ENCODE data around the gene ATP6V1C2.
A peak's percentile ranks its signal among the peaks of the same experiment; 100 is the strongest.

The ATP6V1C2 gene

DNA sequence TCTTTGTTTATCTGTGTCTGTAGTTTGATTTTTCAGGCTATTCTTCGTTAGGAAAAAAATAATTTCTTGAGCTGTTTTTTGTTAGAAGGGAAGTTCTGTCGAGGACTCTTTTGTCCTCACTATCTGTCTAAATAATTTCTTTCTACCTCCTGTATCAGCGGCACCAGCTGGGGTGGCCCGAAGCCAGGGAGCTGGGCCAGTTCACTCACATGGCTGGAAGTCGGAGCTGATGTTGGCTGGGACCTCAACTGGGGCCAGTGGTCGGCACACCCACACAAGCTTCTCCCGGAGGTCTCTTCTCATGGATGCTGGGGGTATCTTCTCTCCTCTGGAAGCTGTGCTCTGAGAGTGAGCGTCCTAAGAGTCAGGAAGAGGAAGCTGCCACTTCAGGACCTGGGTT is 99.1 kb downstream of the ATP6V1C2 start:
- Histone ChIP-seq H3K4me1 (ENCODE audit: control insufficient read depth, insufficient read depth, low read length) (no peaks in the 10 kb centered on the region), H3K4me3 (ENCODE audit: low read depth, low read length) (no peak overlapping the region), H3K27ac (ENCODE audit: extremely low read depth, low read depth, low read length) (no peak overlapping the region), H3K36me3 (ENCODE audit: control insufficient read depth in 2 of 2, insufficient read depth in 1 of 2, low read length in 2 of 2) (no peaks in the 10 kb centered on the region), H3K9me3 (ENCODE audit: control insufficient read depth, insufficient read depth, low read depth, low read length) (no peaks in the 10 kb centered on the region)
- ChIA-PET CTCF (interaction anchor here (0.6 to 1.4 kb wide), 3 partner anchors 12 to 323 kb away, joined by 3 to 5 read pairs (median 4); a partner anchor contains a TSS), POLR2A (interaction anchor here (0.6 kb wide), 1 partner anchor 61 kb away, joined by 5 read pairs; no protein-coding TSS in a partner anchor)
- no peak for TF ChIP-seq ZNF544 (tag by site-specific recombination; IDR thresholded peaks at IDR 0.05)

DNA sequence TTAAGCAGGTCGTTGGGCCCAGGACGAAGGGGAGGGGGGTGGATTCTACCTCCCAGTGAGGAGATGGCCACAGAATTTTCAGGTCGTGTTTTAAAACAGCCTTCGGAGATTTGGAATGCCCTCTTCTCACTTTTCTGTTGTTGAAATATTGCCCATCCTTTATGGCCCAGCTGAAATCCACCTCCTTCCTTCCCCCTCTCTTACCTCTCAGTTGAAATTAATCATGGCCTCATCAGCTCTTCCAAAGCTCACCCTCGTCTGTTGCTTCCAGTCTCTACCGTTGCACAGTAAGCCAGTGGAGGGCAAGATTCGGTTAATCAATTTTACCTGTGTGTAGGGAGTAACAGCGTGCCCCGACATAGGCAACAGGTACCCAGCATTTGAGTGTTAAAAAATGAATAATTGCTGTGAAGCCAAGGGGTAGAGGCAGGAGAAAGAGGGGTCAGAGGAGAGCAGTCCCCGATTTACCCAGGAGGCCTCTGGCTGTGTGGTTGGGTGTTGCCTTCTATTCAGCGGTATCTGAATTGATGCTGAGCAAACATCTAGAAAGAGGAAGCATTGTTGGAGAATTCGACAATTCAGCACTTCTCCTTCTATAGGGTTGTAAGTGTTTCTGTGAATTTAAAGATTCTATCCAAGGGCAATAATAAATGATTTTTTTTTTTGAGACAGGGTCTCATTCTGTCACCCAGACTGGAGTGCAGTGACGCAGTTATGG is 99.7 kb downstream of the ATP6V1C2 start:
- Histone ChIP-seq H3K27ac (ENCODE audit: extremely low read depth, low read depth, low read length) (no peak overlapping the region), H3K36me3 (ENCODE audit: control insufficient read depth in 2 of 2, insufficient read depth in 1 of 2, low read length in 2 of 2) (no peaks in the 10 kb centered on the region), H3K9me3 (ENCODE audit: control insufficient read depth, insufficient read depth, low read depth, low read length) (no peaks in the 10 kb centered on the region), H3K4me1 (ENCODE audit: control insufficient read depth, insufficient read depth, low read length) (no peaks in the 10 kb centered on the region), H3K4me3 (ENCODE audit: low read depth, low read length) (no peak overlapping the region)
- TF ChIP-seq ZNF202 (tag by site-specific recombination; IDR thresholded peaks at IDR 0.05; ENCODE audit: borderline replicate concordance): no peak
- TF ChIP-seq SCRT2 (tag by site-specific recombination; IDR thresholded peaks at IDR 0.05): 0 out of 2 replicates have a peak, but pooled peaks have one; percentile 25
- ChIA-PET CTCF (interaction anchor here (0.6 to 1.4 kb wide), 3 partner anchors 12 to 322 kb away, joined by 3 to 5 read pairs (median 4); a partner anchor contains a TSS), POLR2A (interaction anchor here (0.6 kb wide), 1 partner anchor 61 kb away, joined by 5 read pairs; no protein-coding TSS in a partner anchor)

DNA sequence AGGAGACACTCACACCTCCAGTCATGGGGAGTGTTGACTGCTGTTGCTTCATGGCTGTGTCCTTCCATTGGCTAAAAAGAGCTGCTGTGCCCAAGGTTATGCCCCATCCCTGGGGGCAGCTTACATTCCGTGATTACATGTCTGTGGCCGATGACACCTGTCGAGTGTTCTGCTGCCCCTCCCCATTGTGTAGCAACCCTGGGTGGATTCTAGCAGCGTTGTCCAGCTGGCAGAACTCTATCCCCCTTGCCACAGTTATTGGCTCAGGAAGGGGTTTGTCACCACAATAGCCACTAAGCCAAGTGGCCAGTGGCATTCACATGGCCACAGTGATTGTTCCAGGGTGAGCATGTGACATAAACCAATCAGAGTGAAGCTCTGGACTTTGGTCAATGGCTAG is 102.8 kb downstream of the ATP6V1C2 start:
- no peaks in the 10 kb centered on the region for H3K9me3 ChIP-seq (ENCODE audit: control insufficient read depth, insufficient read depth, low read depth, low read length)
- H3K27ac ChIP-seq (ENCODE audit: extremely low read depth, low read depth, low read length): no peak overlapping the region
- H3K4me3 ChIP-seq (ENCODE audit: low read depth, low read length): no peak overlapping the region
- no peaks in the 10 kb centered on the region for H3K4me1 ChIP-seq (ENCODE audit: control insufficient read depth, insufficient read depth, low read length)
- ChIA-PET CTCF (interaction anchor here (0.6 to 3.0 kb wide), 4 partner anchors 8 to 650 kb away, joined by 3 to 25 read pairs (median 8); no protein-coding TSS in a partner anchor), POLR2A (no interaction called here)
- no peak for TF ChIP-seq ZNF629 (tag by site-specific recombination; IDR thresholded peaks at IDR 0.05)
- no peak for TF ChIP-seq ZNF792 (tag by site-specific recombination; IDR thresholded peaks at IDR 0.05)
- 0 out of 2 replicates have a peak, but pooled peaks have one; percentile 47 for TF ChIP-seq SCRT2 (tag by site-specific recombination; IDR thresholded peaks at IDR 0.05)
- no peaks in the 10 kb centered on the region for H3K36me3 ChIP-seq (ENCODE audit: control insufficient read depth in 2 of 2, insufficient read depth in 1 of 2, low read length in 2 of 2)

DNA sequence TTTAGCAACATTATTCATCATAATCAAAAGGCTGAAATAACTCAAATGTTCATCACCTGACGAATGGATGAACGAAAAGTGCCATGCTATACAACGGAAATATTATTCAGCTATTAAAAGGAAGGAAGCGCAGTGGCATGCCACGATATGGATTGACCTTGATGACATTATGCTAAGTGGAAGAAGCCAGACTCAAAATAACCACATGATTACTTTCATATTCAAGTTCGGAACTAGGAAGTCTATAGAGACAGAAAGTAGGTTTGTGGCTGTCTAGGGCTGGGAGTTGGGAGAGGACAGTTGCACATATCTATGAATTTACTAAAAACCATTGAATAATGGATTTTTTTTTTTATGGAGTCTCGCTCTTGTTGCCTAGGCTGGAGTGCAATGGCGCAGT is 104.6 kb downstream of the ATP6V1C2 start:
- H3K4me1 ChIP-seq (ENCODE audit: control insufficient read depth, insufficient read depth, low read length): no peaks in the 10 kb centered on the region
- no peaks in the 10 kb centered on the region for H3K36me3 ChIP-seq (ENCODE audit: control insufficient read depth in 2 of 2, insufficient read depth in 1 of 2, low read length in 2 of 2)
- H3K9me3 ChIP-seq (ENCODE audit: control insufficient read depth, insufficient read depth, low read depth, low read length): no peaks in the 10 kb centered on the region
- H3K4me3 ChIP-seq (ENCODE audit: low read depth, low read length): no peak overlapping the region
- ChIA-PET CTCF (interaction anchor here (0.6 to 1.4 kb wide), 3 partner anchors 9 to 728 kb away, joined by 3 to 5 read pairs (median 5); no protein-coding TSS in a partner anchor), POLR2A (interaction anchor here (0.6 kb wide), 1 partner anchor 45 kb away, joined by 3 read pairs; no protein-coding TSS in a partner anchor)
- no peak overlapping the region for H3K27ac ChIP-seq (ENCODE audit: extremely low read depth, low read depth, low read length)
- no peak for TF ChIP-seq ZNF184 (tag by site-specific recombination; IDR thresholded peaks at IDR 0.05)
- TF ChIP-seq YY2 (tag by site-specific recombination; IDR thresholded peaks at IDR 0.05): no peak
- TF ChIP-seq ZNF266 (tag by site-specific recombination; IDR thresholded peaks at IDR 0.05; ENCODE audit: low read depth): no peak
- no peak for TF ChIP-seq ZNF112 (tag by site-specific recombination; IDR thresholded peaks at IDR 0.05)
- no peak for TF ChIP-seq GLI4 (tag by site-specific recombination; IDR thresholded peaks at IDR 0.05)
- no peak for TF ChIP-seq ZBTB17 (tag by site-specific recombination; IDR thresholded peaks at IDR 0.05)
- no peak for TF ChIP-seq TRIM28 (IDR thresholded peaks at IDR 0.05; ENCODE audit: borderline replicate concordance, low read length)

DNA sequence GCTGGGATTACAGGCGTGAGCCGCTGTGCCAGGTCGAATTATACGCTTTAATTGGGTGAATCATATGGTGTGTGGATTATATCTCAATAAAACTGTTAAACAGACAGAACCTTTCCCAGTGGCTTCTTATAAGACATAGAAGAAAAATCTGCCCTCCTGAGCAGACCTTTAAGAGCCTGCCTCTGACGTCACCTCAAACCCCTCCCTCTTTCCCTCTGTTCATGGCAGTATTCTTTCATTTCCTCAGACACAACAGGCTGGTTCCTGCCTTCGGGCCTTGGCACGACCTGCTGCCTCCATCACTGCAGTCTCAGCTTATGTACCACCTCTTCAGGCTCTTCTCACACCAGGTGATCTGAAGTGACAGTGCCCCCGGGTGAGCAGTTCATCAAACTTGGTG is 105.2 kb downstream of the ATP6V1C2 start:
- ChIA-PET POLR2A (no interaction called here), CTCF (interaction anchor here (1.4 kb wide), 1 partner anchor 9 kb away, joined by 5 read pairs; no protein-coding TSS in a partner anchor)
- no peak overlapping the region for H3K27ac ChIP-seq (ENCODE audit: extremely low read depth, low read depth, low read length)
- no peak overlapping the region for H3K4me3 ChIP-seq (ENCODE audit: low read depth, low read length)
- H3K36me3 ChIP-seq (ENCODE audit: control insufficient read depth in 2 of 2, insufficient read depth in 1 of 2, low read length in 2 of 2): no peaks in the 10 kb centered on the region
- no peaks in the 10 kb centered on the region for H3K9me3 ChIP-seq (ENCODE audit: control insufficient read depth, insufficient read depth, low read depth, low read length)
- H3K4me1 ChIP-seq (ENCODE audit: control insufficient read depth, insufficient read depth, low read length): no peaks in the 10 kb centered on the region
- TF ChIP-seq ZNF560 (tag by site-specific recombination; IDR thresholded peaks at IDR 0.05; ENCODE audit: borderline replicate concordance) (no peak), ZNF394 (tag by site-specific recombination; IDR thresholded peaks at IDR 0.05; ENCODE audit: borderline replicate concordance) (no peak), SP7 (tag by site-specific recombination; IDR thresholded peaks at IDR 0.05) (no peak)
- TF ChIP-seq, protein P1, sequence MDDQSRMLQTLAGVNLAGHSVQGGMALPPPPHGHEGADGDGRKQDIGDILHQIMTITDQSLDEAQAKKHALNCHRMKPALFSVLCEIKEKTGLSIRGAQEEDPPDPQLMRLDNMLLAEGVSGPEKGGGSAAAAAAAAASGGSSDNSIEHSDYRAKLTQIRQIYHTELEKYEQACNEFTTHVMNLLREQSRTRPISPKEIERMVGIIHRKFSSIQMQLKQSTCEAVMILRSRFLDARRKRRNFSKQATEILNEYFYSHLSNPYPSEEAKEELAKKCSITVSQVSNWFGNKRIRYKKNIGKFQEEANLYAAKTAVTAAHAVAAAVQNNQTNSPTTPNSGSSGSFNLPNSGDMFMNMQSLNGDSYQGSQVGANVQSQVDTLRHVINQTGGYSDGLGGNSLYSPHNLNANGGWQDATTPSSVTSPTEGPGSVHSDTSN (CRISPR knock-in tag; IDR thresholded peaks at IDR 0.05): no peak
- TF ChIP-seq, protein P2, sequence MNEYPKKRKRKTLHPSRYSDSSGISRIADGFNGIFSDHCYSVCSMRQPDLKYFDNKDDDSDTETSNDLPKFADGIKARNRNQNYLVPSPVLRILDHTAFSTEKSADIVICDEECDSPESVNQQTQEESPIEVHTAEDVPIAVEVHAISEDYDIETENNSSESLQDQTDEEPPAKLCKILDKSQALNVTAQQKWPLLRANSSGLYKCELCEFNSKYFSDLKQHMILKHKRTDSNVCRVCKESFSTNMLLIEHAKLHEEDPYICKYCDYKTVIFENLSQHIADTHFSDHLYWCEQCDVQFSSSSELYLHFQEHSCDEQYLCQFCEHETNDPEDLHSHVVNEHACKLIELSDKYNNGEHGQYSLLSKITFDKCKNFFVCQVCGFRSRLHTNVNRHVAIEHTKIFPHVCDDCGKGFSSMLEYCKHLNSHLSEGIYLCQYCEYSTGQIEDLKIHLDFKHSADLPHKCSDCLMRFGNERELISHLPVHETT (tag by site-specific recombination; IDR thresholded peaks at IDR 0.05): no peak
- TF ChIP-seq, protein P3, sequence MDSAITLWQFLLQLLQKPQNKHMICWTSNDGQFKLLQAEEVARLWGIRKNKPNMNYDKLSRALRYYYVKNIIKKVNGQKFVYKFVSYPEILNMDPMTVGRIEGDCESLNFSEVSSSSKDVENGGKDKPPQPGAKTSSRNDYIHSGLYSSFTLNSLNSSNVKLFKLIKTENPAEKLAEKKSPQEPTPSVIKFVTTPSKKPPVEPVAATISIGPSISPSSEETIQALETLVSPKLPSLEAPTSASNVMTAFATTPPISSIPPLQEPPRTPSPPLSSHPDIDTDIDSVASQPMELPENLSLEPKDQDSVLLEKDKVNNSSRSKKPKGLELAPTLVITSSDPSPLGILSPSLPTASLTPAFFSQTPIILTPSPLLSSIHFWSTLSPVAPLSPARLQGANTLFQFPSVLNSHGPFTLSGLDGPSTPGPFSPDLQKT (IDR thresholded peaks at IDR 0.05; ENCODE audit: borderline replicate concordance, low read depth, low read length): no peak
- TF ChIP-seq, protein P4, sequence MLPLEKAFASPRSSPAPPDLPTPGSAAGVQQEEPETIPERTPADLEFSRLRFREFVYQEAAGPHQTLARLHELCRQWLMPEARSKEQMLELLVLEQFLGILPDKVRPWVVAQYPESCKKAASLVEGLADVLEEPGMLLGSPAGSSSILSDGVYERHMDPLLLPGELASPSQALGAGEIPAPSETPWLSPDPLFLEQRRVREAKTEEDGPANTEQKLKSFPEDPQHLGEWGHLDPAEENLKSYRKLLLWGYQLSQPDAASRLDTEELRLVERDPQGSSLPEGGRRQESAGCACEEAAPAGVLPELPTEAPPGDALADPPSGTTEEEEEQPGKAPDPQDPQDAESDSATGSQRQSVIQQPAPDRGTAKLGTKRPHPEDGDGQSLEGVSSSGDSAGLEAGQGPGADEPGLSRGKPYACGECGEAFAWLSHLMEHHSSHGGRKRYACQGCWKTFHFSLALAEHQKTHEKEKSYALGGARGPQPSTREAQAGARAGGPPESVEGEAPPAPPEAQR (tag by site-specific recombination; IDR thresholded peaks at IDR 0.05): no peak

Measured in HEK293 (cell line).